T47D (cell line): Measurements from ENCODE around the gene ERC2.
A peak's percentile ranks its signal among the peaks of the same experiment; 100 is the strongest.

ENCODE experiments used
- DNase-seq, 2 experiments: peaks; one replicate each; pipeline versions ENCODE4 v3.0.0 to v3.0.0-alpha.2; 2011 to 2012; ENCODE audit warnings: low read depth in 1 of 2, low spot score in 1 of 2
- JUND ChIP-seq: IDR thresholded peaks from 2 replicates; pipeline ENCODE4 v1.6.1; 2012; ENCODE audit warnings: low read depth
- in situ Hi-C: cut with HindIII; loops from 2 replicates; pipeline ENCODE4 v1.10.0; 2016; ENCODE audit warnings: low sequenced_read_pairs, low pct_unique_long_range_greater_than_20kb

Gene ERC2

GRCh38 chr3:55877703-55878102, 590.6 kb downstream of the ERC2 start:
- TF ChIP-seq JUND = no peak
- in situ Hi-C loops = no loop called here
- DNase-seq = no peak

- TF ChIP-seq JUND = no peak
- no peak for DNase-seq
- in situ Hi-C loops = no loop called here
Observed at GRCh38 chr3:55876560-55876959, 591.7 kb downstream of the ERC2 start.

GRCh38 chr3:55875113-55875512, 593.2 kb downstream of the ERC2 start:
- TF ChIP-seq JUND = no peak
- no peak for DNase-seq
- in situ Hi-C loops = no loop called here

GRCh38 chr3:55873523-55874254, 594.6 kb downstream of the ERC2 start:
- DNase-seq = peak in 1 of 2 experiments; percentile 38
- in situ Hi-C loops = no loop called here
- no peak for TF ChIP-seq JUND

- no peak for TF ChIP-seq JUND
- in situ Hi-C loops = no loop called here
- no peak for DNase-seq
Observed at GRCh38 chr3:55870594-55870993, 597.7 kb downstream of the ERC2 start.

- TF ChIP-seq JUND = no peak
- DNase-seq = no peak
- in situ Hi-C loops = no loop called here
Observed at GRCh38 chr3:55868347-55868746, 599.9 kb downstream of the ERC2 start.

- in situ Hi-C loops = no loop called here
- no peak for TF ChIP-seq JUND
- no peak for DNase-seq
Observed at GRCh38 chr3:55863028-55863427, 605.2 kb downstream of the ERC2 start.

- in situ Hi-C loops = no loop called here
- no peak for DNase-seq
- TF ChIP-seq JUND = no peak
Observed at GRCh38 chr3:55860049-55860721, 608.1 kb downstream of the ERC2 start.

GRCh38 chr3:55859305-55859704, 609.0 kb downstream of the ERC2 start:
- no peak for TF ChIP-seq JUND
- in situ Hi-C loops = no loop called here
- no peak for DNase-seq

GRCh38 chr3:55858727-55859126, 609.5 kb downstream of the ERC2 start:
- in situ Hi-C loops = no loop called here
- TF ChIP-seq JUND = no peak
- DNase-seq = no peak

GRCh38 chr3:55858302-55858701, 610.0 kb downstream of the ERC2 start:
- no peak for TF ChIP-seq JUND
- in situ Hi-C loops = no loop called here

GRCh38 chr3:55857633-55858032, 610.6 kb downstream of the ERC2 start:
- TF ChIP-seq JUND = no peak

More at GRCh38 chr3:55858302-55858701, 610.0 kb downstream of the ERC2 start:
- no peak for DNase-seq

GRCh38 chr3:55855311-55855710, 613.0 kb downstream of the ERC2 start:
- in situ Hi-C loops = no loop called here
- DNase-seq = no peak
- TF ChIP-seq JUND = no peak

More at GRCh38 chr3:55857633-55858032, 610.6 kb downstream of the ERC2 start:
- in situ Hi-C loops = no loop called here
- no peak for DNase-seq
